LNCaP clone FGC (cell line): ENCODE data around the gene HES5.

Experiments used
- DNase-seq: peaks from one replicate; pipeline ENCODE4 v3.0.0-alpha.2; 2011; ENCODE audit warnings: low read depth
- H3K4me3 ChIP-seq: 2 replicates; pipeline ENCODE4 v1.5.1; 2011; ENCODE audit warnings: mild to moderate bottlenecking, low read depth, low read length, control low read depth
- CTCF ChIP-seq: IDR thresholded peaks from 2 replicates; pipeline ENCODE4 v1.5.1; 2012; ENCODE audit warnings: mild to moderate bottlenecking; ENCODE audit not compliant: control insufficient read depth, insufficient read depth; ENCODE audit errors: extremely low read depth

Gene HES5

GRCh38 chr1:2520806-2521205, 9.3 kb downstream of the HES5 start:
- no peak for TF ChIP-seq CTCF
- DNase-seq = no peak
- no peak overlapping the region for H3K4me3 ChIP-seq

GRCh38 chr1:2520206-2520605, 9.9 kb downstream of the HES5 start:
- no peak overlapping the region for H3K4me3 ChIP-seq
- no peak for TF ChIP-seq CTCF
- no peak for DNase-seq

- no peak for TF ChIP-seq CTCF
- H3K4me3 ChIP-seq = no peak overlapping the region
- DNase-seq = no peak
Measured at GRCh38 chr1:2519729-2520128, 10.3 kb downstream of the HES5 start.

- H3K4me3 ChIP-seq = no peak overlapping the region
- TF ChIP-seq CTCF = no peak
- DNase-seq = no peak
Measured at GRCh38 chr1:2519029-2519685, 10.9 kb downstream of the HES5 start.

GRCh38 chr1:2518528-2518927, 11.5 kb downstream of the HES5 start:
- H3K4me3 ChIP-seq = no peak overlapping the region
- DNase-seq = no peak

GRCh38 chr1:2517966-2518365, 12.1 kb downstream of the HES5 start:
- DNase-seq = no peak
- no peak overlapping the region for H3K4me3 ChIP-seq
- no peak for TF ChIP-seq CTCF

More at GRCh38 chr1:2518528-2518927, 11.5 kb downstream of the HES5 start:
- no peak for TF ChIP-seq CTCF

- H3K4me3 ChIP-seq = no peak overlapping the region
- no peak for DNase-seq
- no peak for TF ChIP-seq CTCF
Measured at GRCh38 chr1:2516946-2517345, 13.1 kb downstream of the HES5 start.
